Measurements from ENCODE around the gene CFAP161. TPM values are rescaled to one million over a fixed set of nuclear protein-coding genes. Genes with fewer than 3 reads are reported as not detected.
A peak's percentile ranks its signal among the peaks of the same experiment; 100 is the strongest.

The CFAP161 gene
- total RNA-seq, 1 donor from 2014 or later = 0.36 TPM

- no peak overlapping the region for H3K4me3 Mint-ChIP-seq
- no peak overlapping the region for H3K27ac Mint-ChIP-seq
- H3K4me1 Mint-ChIP-seq (ENCODE audit: unreplicated experiment) = peaks cover 12% of the 10 kb centered on the region
- peaks cover 38% of the 10 kb centered on the region for H3K27me3 Mint-ChIP-seq
- TF ChIP-seq CTCF (conservative IDR thresholded peaks at IDR 0.05) = no peak
- H3K9me3 Mint-ChIP-seq = no peaks in the 10 kb centered on the region
- no peaks in the 10 kb centered on the region for H3K36me3 Mint-ChIP-seq
- DNase-seq (ENCODE audit: extremely low spot score, unreplicated experiment) = no peak
These were observed 26.2 kb upstream of the CFAP161 start for GRCh38 chr15:81107889-81108288.

GRCh38 chr15:81108427-81108826, 25.6 kb upstream of the CFAP161 start:
- Mint-ChIP-seq H3K27ac (no peak overlapping the region), H3K27me3 (peaks cover 35% of the 10 kb centered on the region), H3K4me3 (no peak overlapping the region), H3K36me3 (no peaks in the 10 kb centered on the region), H3K4me1 (ENCODE audit: unreplicated experiment) (peaks cover 15% of the 10 kb centered on the region), H3K9me3 (no peaks in the 10 kb centered on the region)
- TF ChIP-seq CTCF (conservative IDR thresholded peaks at IDR 0.05) = peak; percentile 72
- DNase-seq (ENCODE audit: extremely low spot score, unreplicated experiment) = no peak

GRCh38 chr15:81111018-81111417, 23.1 kb upstream of the CFAP161 start:
- H3K36me3 Mint-ChIP-seq = no peaks in the 10 kb centered on the region
- H3K4me1 Mint-ChIP-seq (ENCODE audit: unreplicated experiment) = peaks cover 15% of the 10 kb centered on the region
- no peak overlapping the region for H3K27ac Mint-ChIP-seq
- H3K4me3 Mint-ChIP-seq = no peak overlapping the region
- TF ChIP-seq CTCF (conservative IDR thresholded peaks at IDR 0.05) = no peak
- H3K27me3 Mint-ChIP-seq = peaks cover 30% of the 10 kb centered on the region
- no peak for DNase-seq (ENCODE audit: extremely low spot score, unreplicated experiment)
- no peaks in the 10 kb centered on the region for H3K9me3 Mint-ChIP-seq

- no peaks in the 10 kb centered on the region for H3K36me3 Mint-ChIP-seq
- H3K9me3 Mint-ChIP-seq = no peaks in the 10 kb centered on the region
- no peak for DNase-seq (ENCODE audit: extremely low spot score, unreplicated experiment)
- H3K27ac Mint-ChIP-seq = peak overlapping the region; percentile 2
- H3K4me1 Mint-ChIP-seq (ENCODE audit: unreplicated experiment) = peaks cover 10% of the 10 kb centered on the region
- H3K4me3 Mint-ChIP-seq = no peak overlapping the region
- TF ChIP-seq CTCF (conservative IDR thresholded peaks at IDR 0.05) = no peak
- H3K27me3 Mint-ChIP-seq = peaks cover 28% of the 10 kb centered on the region
These were observed 22.3 kb upstream of the CFAP161 start for GRCh38 chr15:81111510-81112470.

GRCh38 chr15:81113204-81113657, 20.8 kb upstream of the CFAP161 start:
- H3K27me3 Mint-ChIP-seq = peaks cover 39% of the 10 kb centered on the region
- H3K9me3 Mint-ChIP-seq = no peaks in the 10 kb centered on the region
- DNase-seq (ENCODE audit: extremely low spot score, unreplicated experiment) = no peak
- TF ChIP-seq CTCF (conservative IDR thresholded peaks at IDR 0.05) = no peak
- H3K4me1 Mint-ChIP-seq (ENCODE audit: unreplicated experiment) = peaks cover 10% of the 10 kb centered on the region
- H3K36me3 Mint-ChIP-seq = no peaks in the 10 kb centered on the region
- no peak overlapping the region for H3K27ac Mint-ChIP-seq
- H3K4me3 Mint-ChIP-seq = no peak overlapping the region
